Sigmoid colon (tissue), 4 donors: Measurements from ENCODE around the gene NEK6.

Source experiments
- EP300 ChIP-seq, 4 donors: sonication (generic); formaldehyde crosslinking; IDR thresholded peaks; one replicate each; pipeline ENCODE4 v1.6.1; 2017; ENCODE audit warnings: antibody characterized with exemption in 4 of 4
- TF ChIP-seq, protein P1 (sequence below), 4 experiments: fragments of 450-650 bp in 3 of 4; fragments of 200-600 bp in 1 of 4; IDR thresholded peaks; one replicate each; pipeline ENCODE4 v1.5.1; 2016 to 2019; ENCODE audit warnings: antibody characterized with exemption in 4 of 4, mild to moderate bottlenecking in 3 of 4, moderate library complexity in 2 of 4

GRCh38 chr9:124248066-124248465 is 9.7 kb upstream of the NEK6 start:
- TF ChIP-seq, protein P1, sequence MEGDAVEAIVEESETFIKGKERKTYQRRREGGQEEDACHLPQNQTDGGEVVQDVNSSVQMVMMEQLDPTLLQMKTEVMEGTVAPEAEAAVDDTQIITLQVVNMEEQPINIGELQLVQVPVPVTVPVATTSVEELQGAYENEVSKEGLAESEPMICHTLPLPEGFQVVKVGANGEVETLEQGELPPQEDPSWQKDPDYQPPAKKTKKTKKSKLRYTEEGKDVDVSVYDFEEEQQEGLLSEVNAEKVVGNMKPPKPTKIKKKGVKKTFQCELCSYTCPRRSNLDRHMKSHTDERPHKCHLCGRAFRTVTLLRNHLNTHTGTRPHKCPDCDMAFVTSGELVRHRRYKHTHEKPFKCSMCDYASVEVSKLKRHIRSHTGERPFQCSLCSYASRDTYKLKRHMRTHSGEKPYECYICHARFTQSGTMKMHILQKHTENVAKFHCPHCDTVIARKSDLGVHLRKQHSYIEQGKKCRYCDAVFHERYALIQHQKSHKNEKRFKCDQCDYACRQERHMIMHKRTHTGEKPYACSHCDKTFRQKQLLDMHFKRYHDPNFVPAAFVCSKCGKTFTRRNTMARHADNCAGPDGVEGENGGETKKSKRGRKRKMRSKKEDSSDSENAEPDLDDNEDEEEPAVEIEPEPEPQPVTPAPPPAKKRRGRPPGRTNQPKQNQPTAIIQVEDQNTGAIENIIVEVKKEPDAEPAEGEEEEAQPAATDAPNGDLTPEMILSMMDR (IDR thresholded peaks at IDR 0.05): no peak
- TF ChIP-seq EP300 (IDR thresholded peaks at IDR 0.05): no peak
